Endothelial cell of umbilical vein (primary cell): ENCODE data around the gene GGACT. TPM values are rescaled to one million over a fixed set of nuclear protein-coding genes. Genes with fewer than 3 reads are reported as not detected.

Source experiments
- BruUV-seq: library from RNA; stranded (reverse); fragments of 400-500 nt; replicated peaks from 2 replicates; lab custom pipeline; 2021; lab: Mats Ljungman, UMichigan
- CTCF ChIA-PET: fragments of 300-600, 350-600 bp; sonication (Branson Sonifier 250); formaldehyde crosslinking; loops from one replicate; lab custom pipeline; 2021; ENCODE audit warnings: antibody characterized with exemption, inconsistent platforms; lab: Charles Lee
- POLR2A ChIA-PET: fragments of 300-600, 350-600 bp; sonication (Branson Sonifier 250); formaldehyde crosslinking; loops from one replicate; lab custom pipeline; 2021; ENCODE audit warnings: antibody characterized with exemption, inconsistent platforms; lab: Charles Lee
- DNase-seq: peaks from one replicate; pipeline ENCODE4 v3.0.0-alpha.2; 2011; ENCODE audit warnings: low read depth, low spot score
- FAIRE-seq: peaks from 2 replicates; lab custom pipeline; 2011; peaks lifted over from hg19 to GRCh38; lab: Jason Lieb, UNC
- H2AFZ ChIP-seq: 2 replicates; pipeline ENCODE4 v1.6.0; 2012; ENCODE audit warnings: low read depth, low read length, control low read depth, inconsistent platforms
- H3K27ac ChIP-seq: 2 replicates; pipeline ENCODE4 v1.5.1; 2011; ENCODE audit warnings: low read depth, mild to moderate bottlenecking, control low read depth, low read length, moderate library complexity; ENCODE audit not compliant: insufficient read depth
- H3K27me3 ChIP-seq, 2 experiments: 2 replicates each; pipeline versions ENCODE4 v1.6.0 to v1.6.1; 2011; ENCODE audit warnings: low read length in 2 of 2, mixed read lengths in 1 of 2; ENCODE audit not compliant: control insufficient read depth in 2 of 2, insufficient read depth in 2 of 2
- H3K36me3 ChIP-seq, 2 experiments: 2 replicates in 1 of 2; 3 replicates in 1 of 2; pipeline ENCODE4 v1.5.1; 2011; ENCODE audit warnings: low read length in 2 of 2, mild to moderate bottlenecking in 1 of 2, moderate library complexity in 1 of 2; ENCODE audit not compliant: control insufficient read depth in 2 of 2, insufficient read depth in 2 of 2; ENCODE audit errors: extremely low read depth in 1 of 2
- H3K4me1 ChIP-seq: 3 replicates; pipeline ENCODE4 v1.5.1; 2011; ENCODE audit warnings: mild to moderate bottlenecking, low read length; ENCODE audit not compliant: control insufficient read depth, insufficient read depth; ENCODE audit errors: extremely low read depth
- H3K4me2 ChIP-seq: 2 replicates; pipeline ENCODE4 v1.6.1; 2011; ENCODE audit warnings: low read length, control low read depth, mixed read lengths; ENCODE audit not compliant: insufficient read depth
- H3K4me3 ChIP-seq, 3 experiments: fragments of 200-600 bp in 1 of 3; sonication (generic), shearing (Covaris generic) in 1 of 3; replicated peaks in 1 of 3; 2 replicates each; pipeline ENCODE4 v1.5.1; 2011 to 2016; ENCODE audit warnings: control low read depth in 3 of 3, low read length in 3 of 3, mild to moderate bottlenecking in 2 of 3, inconsistent platforms in 1 of 3, low read depth in 1 of 3, moderate library complexity in 1 of 3; ENCODE audit not compliant: insufficient read depth in 1 of 3
- H3K79me2 ChIP-seq: 2 replicates; pipeline ENCODE4 v1.6.0; 2012; ENCODE audit warnings: low read length, inconsistent platforms; ENCODE audit not compliant: control insufficient read depth, insufficient read depth
- H3K9ac ChIP-seq: replicated peaks from 2 replicates; pipeline ENCODE3; 2011; ENCODE audit warnings: low read length, control low read depth; ENCODE audit not compliant: insufficient read depth; ENCODE audit errors: extremely low read depth
- H3K9me1 ChIP-seq: replicated peaks from 3 replicates; pipeline ENCODE4 v1.6.0; 2011; ENCODE audit warnings: mild to moderate bottlenecking, low read length; ENCODE audit not compliant: control insufficient read depth, insufficient read depth; ENCODE audit errors: extremely low read depth
- H3K9me3 ChIP-seq: replicated peaks from 2 replicates; pipeline ENCODE4 v1.5.1; 2012; ENCODE audit warnings: low read length, inconsistent platforms; ENCODE audit not compliant: control insufficient read depth, insufficient read depth
- H4K20me1 ChIP-seq: replicated peaks from 2 replicates; pipeline ENCODE3; 2011; ENCODE audit warnings: mild to moderate bottlenecking, low read length; ENCODE audit not compliant: control insufficient read depth, insufficient read depth; ENCODE audit errors: extremely low read depth
- CTCF ChIP-seq, 2 donors: IDR thresholded peaks; 1 replicate in 1 of 2; 2 replicates in 1 of 2; pipeline ENCODE4 v1.5.1; 2011; ENCODE audit warnings: low read length in 2 of 2, mild to moderate bottlenecking in 2 of 2, moderate library complexity in 2 of 2, control low read depth in 1 of 2, inconsistent platforms in 1 of 2, low read depth in 1 of 2; ENCODE audit not compliant: insufficient read depth in 1 of 2; ENCODE audit errors: extremely low read depth in 1 of 2
- FOS ChIP-seq: IDR thresholded peaks from 2 replicates; pipeline ENCODE4 v1.6.1; 2011; ENCODE audit warnings: mild to moderate bottlenecking, low read length, moderate library complexity, borderline replicate concordance; ENCODE audit not compliant: insufficient read depth
- JUN ChIP-seq: IDR thresholded peaks from 2 replicates; pipeline ENCODE4 v1.6.1; 2011; ENCODE audit warnings: borderline replicate concordance, low read depth; ENCODE audit not compliant: insufficient read length, insufficient read depth
- MYC ChIP-seq: IDR thresholded peaks from one replicate; pipeline ENCODE4 v1.6.1; 2011; ENCODE audit warnings: mild to moderate bottlenecking, low read depth, low read length
- POLR2A ChIP-seq: IDR thresholded peaks from 2 replicates; pipeline ENCODE4 v1.6.1; 2012; ENCODE audit warnings: low read depth, mild to moderate bottlenecking, control low read depth, low read length
- dilution Hi-C: fragments of 300-500 bp; cut with MboI; formaldehyde crosslinking; loops from one replicate; pipeline ENCODE4 v1.15.0; 2019; ENCODE audit warnings: low sequenced_read_pairs; ENCODE audit not compliant: extremely low pct_ligation_motif_present
- intact Hi-C: fragments of 100-400 bp; cut with micrococcal nuclease; formaldehyde crosslinking; loops from one replicate; pipeline ENCODE4 v1.10.0; 2022
- polyA plus RNA-seq, 4 experiments: library from polyadenylated mRNA; depleted of rRNA in 3 of 4; stranded (reverse) in 3 of 4; unstranded in 1 of 4; fragments of >200 nt; gene quantifications; 2 replicates each; pipeline versions ENCODE4 v1.2.1 to v1.2.3, GENCODE V29; 2011 to 2012; ENCODE audit warnings: missing spikeins in 1 of 4
- total RNA-seq: library from RNA; stranded (reverse); gene quantifications from 2 replicates; pipeline ENCODE4 v1.2.3, GENCODE V29; 2021

The GGACT gene
- total and polyA plus RNA-seq, 2 donors (not counting 3 experiments of a cell fraction or from before 2014, with no cell fraction given) = 2.5 to 6.5 TPM

GRCh38 chr13:100521851-100522617, 66.6 kb downstream of the GGACT start:
- Histone ChIP-seq H4K20me1 (no peaks in the 10 kb centered on the region), H3K9ac (no peak overlapping the region), H3K27me3 (no peaks in the 10 kb centered on the region), H3K9me3 (no peaks in the 10 kb centered on the region), H3K4me1 (no peaks in the 10 kb centered on the region), H3K79me2 (no peaks in the 10 kb centered on the region), H3K9me1 (no peaks in the 10 kb centered on the region), H3K4me3 (no peak overlapping the region), H3K36me3 (no peaks in the 10 kb centered on the region), H3K4me2 (no peak overlapping the region), H2AFZ (no peak overlapping the region), H3K27ac (no peak overlapping the region)
- dilution Hi-C loops (no loop called here), intact Hi-C loops (no loop called here)
- FAIRE-seq (no peak), DNase-seq (no peak)
- TF ChIP-seq CTCF (IDR thresholded peaks at IDR 0.05; ENCODE audit: extremely low read depth in 1 of 2, insufficient read depth in 1 of 2, low read depth in 1 of 2, low read length in 2 of 2) (no peak), POLR2A (no peak), MYC (no peak), JUN (no peak), FOS (no peak)
- no TSS peak for BruUV-seq
- CTCF ChIA-PET = no interaction called here
- POLR2A ChIA-PET = no interaction called here
